Parietal lobe (tissue), 2 donors: ENCODE results near the gene NPHS1. TPM values are rescaled to one million over a fixed set of nuclear protein-coding genes. Genes with fewer than 3 reads are reported as not detected.

Experiments used
- small RNA-seq: library from RNA; depleted of rRNA; stranded (forward); fragments of <200 nt; gene quantifications from one replicate; pipeline ENCODE3, GENCODE V24; 2014; ENCODE audit warnings: low replicate concordance
- total RNA-seq: library from RNA; depleted of rRNA; stranded (reverse); fragments of >200 nt; gene quantifications from one replicate; pipeline ENCODE4 v1.2.3, GENCODE V29; 2014

The NPHS1 gene
- not detected for total RNA-seq

GRCh38 chr19:35852029-35852780, at the start of gene NPHS1:
Gene NPHS1, minus strand, starts transcription at chr19:35852504. Its CDS starts 667 bp downstream, at chr19:35851837.

GRCh38 chr19:35868172-35868822, 16.0 kb upstream of the NPHS1 start, which contains the start of gene APLP1:
Gene APLP1, plus strand, starts transcription at chr19:35868574. Its CDS starts 63 bp downstream, at chr19:35868637.

GRCh38 chr19:35856546-35857149, 4.3 kb upstream of the NPHS1 start, which contains the start of gene KIRREL2:
Gene KIRREL2, plus strand, starts transcription at chr19:35856911. Its CDS starts 209 bp downstream, at chr19:35857120.

GRCh38 chr19:35812220-35813042, 39.9 kb downstream of the NPHS1 start, which contains the start of gene PRODH2:
Gene PRODH2, minus strand, starts transcription at chr19:35812845. Its CDS starts 40 bp downstream, at chr19:35812805.

Small RNA genes within 50 kb of the gene (small RNA-seq; reads per million reads assigned to genes)
- gene RN7SL402P, result not detected

Other genes with a start within 250 kb of the NPHS1 start
- gene HAUS5, start 239.8 kb downstream of the NPHS1 start, total RNA-seq, result 7.5 TPM
- gene RBM42, start 223.5 kb downstream of the NPHS1 start, total RNA-seq, result 18.8 TPM
- gene ETV2, start 210.8 kb downstream of the NPHS1 start, total RNA-seq, result 0.94 TPM
- 115 TPM for gene COX6B1, start 204.2 kb downstream of the NPHS1 start, total RNA-seq
- not detected for gene UPK1A, start 186.0 kb downstream of the NPHS1 start, total RNA-seq
- gene ZBTB32, start 147.9 kb downstream of the NPHS1 start, total RNA-seq, result not detected
- gene KMT2B, start 134.5 kb downstream of the NPHS1 start, total RNA-seq, result 11.6 TPM
- 0.94 TPM for gene IGFLR1, start 110.1 kb downstream of the NPHS1 start, total RNA-seq
- gene U2AF1L4, start 107.1 kb downstream of the NPHS1 start, total RNA-seq, result 5.3 TPM
- gene PSENEN, start 106.9 kb downstream of the NPHS1 start, total RNA-seq, result 8.8 TPM
- 16.9 TPM for gene LIN37, start 103.9 kb downstream of the NPHS1 start, total RNA-seq
- gene HSPB6, start 95.5 kb downstream of the NPHS1 start, total RNA-seq, result not detected
- 5.9 TPM for gene PROSER3, start 94.3 kb downstream of the NPHS1 start, total RNA-seq
- gene ARHGAP33, start 76.9 kb downstream of the NPHS1 start, total RNA-seq, result 123 TPM
- not detected for gene PRODH2, start 39.7 kb downstream of the NPHS1 start, total RNA-seq
- gene KIRREL2, start 4.4 kb upstream of the NPHS1 start, total RNA-seq, result 0.94 TPM
- 197 TPM for gene APLP1, start 16.1 kb upstream of the NPHS1 start, total RNA-seq
- gene NFKBID, start 48.0 kb upstream of the NPHS1 start, total RNA-seq, result 3.8 TPM
- 1.6 TPM for gene HCST, start 50.0 kb upstream of the NPHS1 start, total RNA-seq
- gene TYROBP, start 55.8 kb upstream of the NPHS1 start, total RNA-seq, result 3.4 TPM
- 15.7 TPM for gene LRFN3, start 83.9 kb upstream of the NPHS1 start, total RNA-seq
- gene SDHAF1, start 142.7 kb upstream of the NPHS1 start, total RNA-seq, result 13.5 TPM
- gene SYNE4, start 156.3 kb upstream of the NPHS1 start, total RNA-seq, result 0.63 TPM
- 9.7 TPM for gene ALKBH6, start 161.7 kb upstream of the NPHS1 start, total RNA-seq
- 59.5 TPM for gene CLIP3, start 180.4 kb upstream of the NPHS1 start, total RNA-seq
- gene THAP8, start 201.8 kb upstream of the NPHS1 start, total RNA-seq, result 1.9 TPM
- 3.1 TPM for gene WDR62, start 202.4 kb upstream of the NPHS1 start, total RNA-seq